CD4-positive, alpha-beta T cell treated with Interleukin-15 for 4 hours (primary cell): ENCODE measurements around the gene PCDH1.
A peak's percentile ranks its signal among the peaks of the same experiment; 100 is the strongest.
"Not testable (repeated sequence)": the region's sequence is repeated elsewhere in the genome, so short reads cannot be mapped to it uniquely, and the experiment has no call there.

ENCODE experiments used
- DNase-seq: peaks from one replicate; pipeline ENCODE4 v3.0.0-alpha.2; 2020; ENCODE audit warnings: low spot score

PCDH1 gene

GRCh38 chr5:141834331-141834730, 43.9 kb downstream of the PCDH1 start:
- no peak for DNase-seq

DNA sequence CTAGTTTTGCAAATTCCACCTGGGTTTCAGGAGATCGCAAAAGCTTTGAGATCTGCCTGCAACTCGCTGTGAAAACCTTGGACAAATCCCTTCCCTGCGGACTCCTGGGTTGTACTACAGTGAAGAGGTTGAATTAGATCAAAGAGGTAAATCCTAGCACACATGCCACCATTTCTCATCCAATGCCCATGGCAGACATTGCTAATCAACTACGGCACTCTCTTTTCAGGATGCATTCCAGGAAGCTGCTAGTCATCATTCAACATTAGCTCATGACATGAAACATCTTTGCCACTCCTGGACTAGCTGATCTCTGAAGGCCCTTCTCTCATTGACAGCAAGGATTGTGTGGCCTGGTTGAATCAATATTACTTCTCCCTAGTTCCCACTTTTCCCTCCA, 46.1 kb downstream of the PCDH1 start:
- DNase-seq: no peak

GRCh38 chr5:141828162-141828561, 50.0 kb downstream of the PCDH1 start:
- DNase-seq: no peak

DNA sequence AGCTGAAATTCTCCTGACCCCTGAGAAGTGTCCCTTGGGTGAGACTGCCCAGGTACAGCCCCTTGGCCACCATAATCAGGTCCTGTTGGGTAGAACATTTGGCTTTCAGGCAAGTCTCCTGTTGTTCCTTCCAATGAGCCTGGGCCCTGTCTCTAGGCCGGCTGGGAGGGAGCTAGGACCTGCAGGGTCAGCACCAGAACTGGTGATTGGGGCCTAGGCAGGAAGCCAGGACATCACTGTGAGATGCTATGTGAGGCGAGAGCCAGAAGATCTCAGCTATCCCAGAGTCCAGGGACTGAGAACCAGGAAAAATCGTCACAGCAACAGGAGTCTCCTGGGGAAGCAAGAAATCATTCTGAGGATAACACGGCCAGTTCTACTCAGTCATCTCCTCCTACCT, 51.5 kb downstream of the PCDH1 start:
- no peak for DNase-seq

DNA sequence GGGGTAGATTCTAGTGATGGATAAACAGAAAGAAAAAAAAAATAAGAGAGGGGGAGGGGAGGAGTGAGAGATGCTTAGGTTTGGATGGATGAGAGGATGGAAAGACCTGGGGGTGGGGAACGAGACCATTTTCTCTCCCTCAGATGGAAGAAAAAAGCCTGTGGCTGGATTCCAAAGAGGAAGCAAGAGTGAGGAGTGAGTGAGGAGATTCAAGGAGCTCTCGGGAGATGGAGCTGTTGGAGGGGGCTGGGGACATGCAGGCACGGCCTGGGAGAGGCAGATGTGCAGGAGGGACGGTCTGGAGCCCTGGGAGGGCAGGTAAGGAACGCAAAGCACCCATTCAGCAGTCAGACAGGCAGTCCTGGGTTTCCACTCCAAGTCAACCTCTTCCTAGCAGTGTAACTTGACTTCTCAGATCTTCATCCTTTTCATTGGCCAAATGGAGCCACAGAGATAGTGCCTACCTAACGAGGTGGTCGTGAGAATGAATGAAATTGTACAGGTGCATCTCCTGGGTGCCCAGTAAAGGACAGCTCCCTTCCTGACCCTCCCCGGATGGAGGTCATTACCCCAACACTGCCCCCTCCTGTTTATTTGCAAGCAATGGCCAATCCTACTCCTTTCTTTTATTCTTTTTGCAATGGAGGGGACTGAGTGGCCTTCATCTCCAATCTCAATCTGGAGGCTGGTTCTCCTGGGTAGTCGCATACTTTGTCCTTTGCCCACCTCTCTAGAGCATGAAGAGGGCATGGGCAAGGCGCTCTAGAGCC, 52.2 kb downstream of the PCDH1 start:
- DNase-seq: peak; percentile 22

GRCh38 chr5:141825241-141825671, 53.0 kb downstream of the PCDH1 start:
- DNase-seq: no peak

GRCh38 chr5:141824717-141825116, 53.5 kb downstream of the PCDH1 start:
- DNase-seq: no peak

- no peak for DNase-seq
These were observed 55.2 kb downstream of the PCDH1 start for GRCh38 chr5:141823056-141823455.

- no peak for DNase-seq
These were observed 56.1 kb downstream of the PCDH1 start for GRCh38 chr5:141822144-141822543.

DNA sequence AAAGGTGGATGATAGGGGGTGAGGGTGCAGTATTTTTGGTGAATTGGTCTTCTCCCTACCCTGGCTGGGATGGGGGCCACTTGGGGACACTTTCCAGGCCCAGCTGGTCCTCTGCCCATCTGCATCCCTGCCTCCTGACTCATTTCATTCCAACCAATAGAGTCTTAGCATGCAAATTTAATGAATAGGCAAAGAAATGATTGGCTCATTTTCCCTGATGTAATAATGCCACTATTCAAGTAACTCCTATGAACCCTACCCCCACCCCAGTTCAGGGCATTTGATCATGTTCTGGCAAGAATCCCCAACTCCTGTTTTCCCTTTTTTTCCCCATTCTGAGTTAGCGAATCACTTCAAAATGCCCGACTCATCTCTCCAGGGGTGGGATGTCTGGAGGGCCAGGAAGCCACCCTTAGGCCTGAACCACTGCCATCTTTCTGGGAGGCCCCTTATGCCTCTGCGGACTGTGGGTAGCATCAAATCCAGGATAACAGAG, 56.7 kb downstream of the PCDH1 start:
- no peak for DNase-seq

DNA sequence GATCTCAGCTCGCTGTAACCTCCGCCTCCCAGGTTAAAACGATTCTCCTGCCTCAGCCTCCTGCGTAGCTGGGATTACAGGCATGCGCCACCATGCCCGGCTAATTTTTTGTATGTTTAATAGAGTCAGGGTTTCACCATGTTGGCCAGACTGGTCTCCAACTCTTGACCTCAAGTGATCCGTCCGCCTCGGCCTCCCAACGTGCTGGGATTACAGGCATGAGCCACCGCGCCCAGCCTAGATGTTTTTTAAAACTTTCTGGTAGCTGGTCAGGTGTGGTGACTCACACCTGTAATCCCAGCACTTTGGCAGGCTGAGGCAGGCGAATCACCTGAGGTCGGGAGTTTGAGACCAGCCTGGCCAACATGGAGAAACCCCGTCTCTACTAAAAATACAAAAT, 57.5 kb downstream of the PCDH1 start:
- DNase-seq: not testable (repeated sequence)

- DNase-seq: no peak
These were observed 60.6 kb downstream of the PCDH1 start for GRCh38 chr5:141817631-141818030.

- DNase-seq: no peak
These were observed 61.4 kb downstream of the PCDH1 start for GRCh38 chr5:141816598-141817399.

DNA sequence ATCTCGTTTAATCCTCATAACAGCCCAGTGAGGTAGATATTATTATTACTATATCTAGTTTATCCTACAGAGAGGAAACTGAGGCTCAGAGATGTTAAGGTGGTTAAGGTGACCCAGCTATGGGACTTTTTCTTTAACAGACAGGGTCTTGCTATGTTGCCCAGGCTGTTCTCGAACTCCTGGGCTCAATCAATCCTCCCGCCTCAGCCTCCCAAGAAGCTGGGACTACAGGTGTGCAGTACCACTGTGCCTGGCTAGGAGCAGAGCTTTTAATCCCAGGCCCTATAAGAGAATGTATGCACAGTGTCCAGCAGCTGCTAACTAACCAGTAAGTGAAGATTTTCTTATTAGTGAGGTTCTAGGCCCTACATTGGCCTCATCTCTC, 62.4 kb downstream of the PCDH1 start:
- no peak for DNase-seq

DNA sequence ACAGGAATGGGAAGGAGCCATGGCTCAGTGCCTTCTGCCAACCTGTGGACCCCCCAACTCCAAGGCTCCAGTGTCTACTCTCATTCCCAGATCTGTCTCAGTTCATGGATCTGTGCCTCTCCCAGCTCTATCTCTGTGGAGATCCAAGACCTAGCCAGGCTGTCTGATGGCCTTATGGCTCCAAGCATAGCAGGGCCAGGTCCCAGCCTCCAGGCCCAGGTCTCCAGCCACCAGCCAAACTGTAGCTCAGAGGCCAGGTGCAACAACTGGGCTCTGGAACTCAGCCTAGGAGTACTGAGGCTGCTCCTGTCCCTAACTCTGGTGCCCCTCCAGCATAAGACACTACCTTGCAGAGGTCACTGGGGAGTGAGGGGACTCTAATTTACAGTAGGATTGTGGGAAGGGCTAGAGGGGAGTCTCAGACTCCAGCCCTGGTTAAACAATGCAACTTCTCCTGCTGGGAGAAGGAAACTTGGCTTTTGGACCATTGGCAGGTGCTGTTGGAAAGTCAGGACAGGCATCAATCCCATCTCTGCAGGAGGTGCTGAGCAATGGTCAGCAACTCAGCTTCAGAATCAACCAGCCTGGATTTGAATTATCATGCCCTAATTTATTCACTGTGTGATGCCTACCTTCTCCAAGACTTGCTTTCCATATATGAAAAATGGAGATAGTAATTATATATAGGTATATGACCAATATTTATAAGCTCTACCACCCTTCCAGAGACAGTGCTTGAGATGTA, 63.0 kb downstream of the PCDH1 start:
- no peak for DNase-seq

DNA sequence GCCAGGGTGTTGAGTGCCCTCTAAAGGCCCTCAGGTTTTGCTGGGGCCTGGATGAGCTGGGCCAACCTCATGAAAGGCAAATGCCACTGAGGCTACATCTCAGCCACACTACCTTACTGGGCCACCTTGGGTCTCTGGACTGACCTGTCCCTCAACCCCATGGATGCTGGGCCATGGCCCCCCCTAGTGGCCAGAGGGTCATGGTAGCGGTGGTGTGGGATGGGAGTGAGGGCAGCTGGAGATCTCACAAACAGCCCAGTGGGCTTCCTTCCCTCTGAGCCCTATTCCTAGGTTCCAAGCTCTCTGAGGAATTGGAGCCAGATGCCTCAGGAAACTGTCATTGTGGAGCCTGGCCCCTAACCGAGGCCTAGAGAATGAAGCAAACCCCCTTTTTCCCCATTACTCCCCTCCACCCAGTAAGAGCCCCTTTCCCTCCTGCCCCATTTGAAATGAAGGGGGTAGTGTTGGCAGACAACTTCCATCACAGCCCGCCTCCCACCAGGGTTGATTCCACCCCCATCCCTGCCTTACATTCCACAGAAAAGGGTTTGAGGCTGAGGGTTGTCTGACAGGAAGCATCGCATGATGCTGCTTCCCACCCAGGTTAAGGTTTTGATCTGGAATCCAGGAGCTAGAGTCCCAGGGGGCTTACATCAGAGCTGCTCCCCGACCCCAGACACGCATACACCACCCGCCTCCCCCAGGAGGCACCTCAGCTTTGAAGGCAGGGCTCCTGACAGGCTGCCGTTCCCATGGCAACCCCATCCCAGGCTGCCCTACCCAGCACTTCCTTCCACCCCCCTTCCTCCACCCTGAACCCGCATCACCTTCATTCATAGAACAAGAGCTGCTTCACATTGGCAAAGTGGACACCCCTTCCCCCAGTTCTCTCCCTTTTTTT, 63.9 kb downstream of the PCDH1 start:
- peak; percentile 36 for DNase-seq

GRCh38 chr5:141812512-141812911, 65.7 kb downstream of the PCDH1 start:
- no peak for DNase-seq

- DNase-seq: peak; percentile 9
These were observed 66.7 kb downstream of the PCDH1 start for GRCh38 chr5:141811287-141812155.

DNA sequence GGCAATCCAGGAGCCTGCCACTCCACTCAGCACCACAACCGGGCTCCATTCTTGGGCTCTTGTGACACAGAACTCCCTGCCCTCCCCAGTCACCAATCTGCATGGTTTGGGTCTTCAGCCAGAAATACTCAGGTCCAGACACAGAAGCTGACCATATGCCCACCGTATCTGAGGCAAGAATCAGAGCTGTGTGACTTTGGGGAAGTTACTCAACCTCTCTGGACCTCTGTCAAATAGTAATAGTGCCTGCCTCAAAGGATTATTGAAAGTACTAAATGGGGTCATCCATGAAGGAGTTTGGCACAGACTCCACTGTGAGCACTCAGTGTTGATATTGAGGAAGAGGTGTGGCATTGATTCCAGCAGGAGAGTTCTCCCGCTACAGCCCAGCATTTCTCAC, 67.5 kb downstream of the PCDH1 start:
- DNase-seq: no peak

- no peak for DNase-seq
These were observed 68.7 kb downstream of the PCDH1 start for GRCh38 chr5:141809380-141810096.
